ENCODE results near the gene KAZALD1. TPM values are rescaled to one million over a fixed set of nuclear protein-coding genes. Genes with fewer than 3 reads are reported as not detected.

The KAZALD1 gene
- total and polyA plus RNA-seq, 10 of the 15 experiments (the other 5 are each of a cell fraction or from before 2014, with no cell fraction given) = 0.10 to 4.3 (median 1.9) TPM

- TF ChIP-seq, protein P1, sequence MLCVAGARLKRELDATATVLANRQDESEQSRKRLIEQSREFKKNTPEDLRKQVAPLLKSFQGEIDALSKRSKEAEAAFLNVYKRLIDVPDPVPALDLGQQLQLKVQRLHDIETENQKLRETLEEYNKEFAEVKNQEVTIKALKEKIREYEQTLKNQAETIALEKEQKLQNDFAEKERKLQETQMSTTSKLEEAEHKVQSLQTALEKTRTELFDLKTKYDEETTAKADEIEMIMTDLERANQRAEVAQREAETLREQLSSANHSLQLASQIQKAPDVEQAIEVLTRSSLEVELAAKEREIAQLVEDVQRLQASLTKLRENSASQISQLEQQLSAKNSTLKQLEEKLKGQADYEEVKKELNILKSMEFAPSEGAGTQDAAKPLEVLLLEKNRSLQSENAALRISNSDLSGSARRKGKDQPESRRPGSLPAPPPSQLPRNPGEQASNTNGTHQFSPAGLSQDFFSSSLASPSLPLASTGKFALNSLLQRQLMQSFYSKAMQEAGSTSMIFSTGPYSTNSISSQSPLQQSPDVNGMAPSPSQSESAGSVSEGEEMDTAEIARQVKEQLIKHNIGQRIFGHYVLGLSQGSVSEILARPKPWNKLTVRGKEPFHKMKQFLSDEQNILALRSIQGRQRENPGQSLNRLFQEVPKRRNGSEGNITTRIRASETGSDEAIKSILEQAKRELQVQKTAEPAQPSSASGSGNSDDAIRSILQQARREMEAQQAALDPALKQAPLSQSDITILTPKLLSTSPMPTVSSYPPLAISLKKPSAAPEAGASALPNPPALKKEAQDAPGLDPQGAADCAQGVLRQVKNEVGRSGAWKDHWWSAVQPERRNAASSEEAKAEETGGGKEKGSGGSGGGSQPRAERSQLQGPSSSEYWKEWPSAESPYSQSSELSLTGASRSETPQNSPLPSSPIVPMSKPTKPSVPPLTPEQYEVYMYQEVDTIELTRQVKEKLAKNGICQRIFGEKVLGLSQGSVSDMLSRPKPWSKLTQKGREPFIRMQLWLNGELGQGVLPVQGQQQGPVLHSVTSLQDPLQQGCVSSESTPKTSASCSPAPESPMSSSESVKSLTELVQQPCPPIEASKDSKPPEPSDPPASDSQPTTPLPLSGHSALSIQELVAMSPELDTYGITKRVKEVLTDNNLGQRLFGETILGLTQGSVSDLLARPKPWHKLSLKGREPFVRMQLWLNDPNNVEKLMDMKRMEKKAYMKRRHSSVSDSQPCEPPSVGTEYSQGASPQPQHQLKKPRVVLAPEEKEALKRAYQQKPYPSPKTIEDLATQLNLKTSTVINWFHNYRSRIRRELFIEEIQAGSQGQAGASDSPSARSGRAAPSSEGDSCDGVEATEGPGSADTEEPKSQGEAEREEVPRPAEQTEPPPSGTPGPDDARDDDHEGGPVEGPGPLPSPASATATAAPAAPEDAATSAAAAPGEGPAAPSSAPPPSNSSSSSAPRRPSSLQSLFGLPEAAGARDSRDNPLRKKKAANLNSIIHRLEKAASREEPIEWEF (IDR thresholded peaks at IDR 0.05; ENCODE audit: insufficient replicate concordance, low read depth, low read length) = no peak
- no peak for TF ChIP-seq CBX5 (IDR thresholded peaks at IDR 0.05; ENCODE audit: low read depth)
These were observed 13.6 kb upstream of the KAZALD1 start (continued) for GRCh38 chr10:101047961-101048892.

Data from GM12878 (cell line).